Stimulated activated CD4-positive, alpha-beta T cell treated with anti-CD3 and anti-CD28 coated beads, TNF-alpha, amount 100 ng/mL, for 4 hours (primary cell): Measurements from ENCODE around the gene KIF26B.

Source experiments
- DNase-seq, 3 experiments: peaks; one replicate each; pipeline ENCODE4 v3.0.0-alpha.2; 2020; ENCODE audit warnings: low read depth in 3 of 3

The KIF26B gene

DNA sequence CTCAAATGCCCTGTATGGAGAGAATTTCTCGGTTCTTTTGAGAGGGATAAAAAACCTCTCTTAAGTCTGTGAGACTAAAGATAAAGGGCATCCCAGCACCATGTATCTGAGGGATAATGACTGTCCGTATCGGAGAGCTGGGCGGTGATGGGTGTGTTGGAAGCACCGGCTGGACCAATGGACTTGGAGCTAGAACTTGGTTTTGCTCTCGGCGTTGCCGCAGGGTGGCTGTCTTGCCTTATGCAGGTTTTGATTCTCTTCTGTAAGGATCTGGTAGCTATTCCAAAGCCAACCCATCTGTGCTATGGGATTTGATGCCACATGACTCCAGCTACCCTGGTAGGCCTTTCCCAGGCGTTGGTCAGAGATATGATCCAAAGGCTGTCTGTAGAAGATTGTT, 348.8 kb downstream of the KIF26B start:
- DNase-seq: no peak

GRCh38 chr1:245510144-245510543, 355.4 kb downstream of the KIF26B start:
- DNase-seq: no peak

GRCh38 chr1:245512181-245512888, 357.6 kb downstream of the KIF26B start:
- no peak for DNase-seq

DNA sequence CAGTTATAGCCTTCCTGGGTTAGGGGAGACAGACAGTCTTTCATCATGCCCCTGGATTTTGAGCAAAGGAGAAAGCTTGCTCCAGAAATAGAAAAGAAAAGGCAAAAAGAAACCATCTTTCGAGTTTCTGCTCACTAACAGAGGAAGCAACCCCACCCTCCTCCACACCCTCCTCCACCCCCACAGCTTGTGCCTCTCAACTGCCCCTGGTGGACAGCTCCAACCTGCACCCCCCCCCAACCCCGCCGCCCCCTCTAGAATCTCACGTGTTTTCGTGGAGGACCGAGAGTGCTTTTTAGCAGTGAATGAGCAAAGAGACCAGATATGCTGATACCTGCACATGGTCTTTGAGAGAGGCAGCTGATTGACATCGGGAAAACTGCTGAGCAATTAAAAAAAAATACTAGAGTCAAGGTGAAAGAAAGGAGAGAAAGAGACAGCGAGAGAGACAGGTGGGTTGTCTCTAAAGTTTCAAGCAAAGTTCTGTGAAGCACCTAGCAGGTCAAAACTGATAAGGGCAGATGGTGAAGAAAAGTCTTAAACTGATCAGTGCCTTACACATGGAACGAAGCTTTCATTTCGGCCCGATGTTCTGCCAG, 358.3 kb downstream of the KIF26B start:
- no peak for DNase-seq

GRCh38 chr1:245516284-245516759, 361.5 kb downstream of the KIF26B start:
- no peak for DNase-seq

DNA sequence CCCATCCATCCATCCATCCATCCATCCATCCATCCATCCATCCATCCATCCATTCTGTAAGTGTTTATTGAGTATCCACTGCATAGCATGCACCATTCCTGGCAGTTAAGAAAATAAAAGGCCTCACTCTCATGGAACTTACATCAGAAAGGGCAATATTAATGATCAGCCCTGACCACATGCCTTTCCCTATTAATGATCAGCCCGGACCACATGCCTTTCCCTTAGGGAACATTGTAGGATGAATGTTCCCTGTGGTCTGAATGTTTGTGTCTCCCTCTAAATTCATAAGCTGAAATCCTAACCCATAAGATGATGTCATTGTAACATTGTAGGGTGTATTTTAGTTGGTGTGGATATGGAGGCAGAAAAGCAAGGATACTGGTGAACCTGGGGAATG, 365.8 kb downstream of the KIF26B start:
- no peak for DNase-seq

DNA sequence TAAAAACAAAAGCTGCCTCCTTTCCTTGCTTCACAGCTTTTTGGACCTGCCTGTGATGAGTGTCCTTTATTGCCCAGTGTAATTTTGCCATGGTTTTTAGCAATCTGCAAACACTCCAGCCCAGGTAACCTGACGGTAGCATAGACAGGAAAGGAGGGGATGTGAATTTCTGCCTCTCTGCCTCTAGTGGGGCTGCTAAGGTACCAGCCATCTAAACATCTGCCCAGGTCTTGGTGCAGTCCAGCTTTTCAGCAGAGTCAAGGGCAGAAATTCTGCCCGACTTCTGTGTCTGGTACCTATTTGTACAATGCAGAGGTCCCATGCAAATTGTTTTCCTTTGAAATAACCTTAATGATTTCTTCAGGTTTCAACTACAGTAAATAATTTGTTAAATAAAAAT, 371.4 kb downstream of the KIF26B start:
- no peak for DNase-seq

GRCh38 chr1:245528258-245528635, 373.5 kb downstream of the KIF26B start:
- no peak for DNase-seq

DNA sequence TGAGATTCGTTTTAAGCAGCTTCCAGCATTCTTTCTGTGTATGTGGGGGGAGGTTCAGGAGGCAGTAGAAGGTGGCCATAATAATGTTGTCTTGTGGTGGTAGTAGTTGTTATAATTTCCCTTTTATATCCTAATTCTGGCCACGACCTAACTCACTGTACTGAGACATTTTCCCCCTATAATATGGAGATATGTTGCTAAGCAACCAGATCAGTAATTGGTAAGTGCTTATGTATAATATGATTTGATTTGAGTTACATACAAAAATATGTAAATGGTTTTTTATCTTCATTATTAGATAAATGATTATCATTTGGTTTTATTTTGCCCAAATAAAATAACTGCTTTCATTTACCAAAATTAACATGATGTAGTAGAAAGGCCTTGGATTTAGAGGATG, 376.2 kb downstream of the KIF26B start:
- no peak for DNase-seq

DNA sequence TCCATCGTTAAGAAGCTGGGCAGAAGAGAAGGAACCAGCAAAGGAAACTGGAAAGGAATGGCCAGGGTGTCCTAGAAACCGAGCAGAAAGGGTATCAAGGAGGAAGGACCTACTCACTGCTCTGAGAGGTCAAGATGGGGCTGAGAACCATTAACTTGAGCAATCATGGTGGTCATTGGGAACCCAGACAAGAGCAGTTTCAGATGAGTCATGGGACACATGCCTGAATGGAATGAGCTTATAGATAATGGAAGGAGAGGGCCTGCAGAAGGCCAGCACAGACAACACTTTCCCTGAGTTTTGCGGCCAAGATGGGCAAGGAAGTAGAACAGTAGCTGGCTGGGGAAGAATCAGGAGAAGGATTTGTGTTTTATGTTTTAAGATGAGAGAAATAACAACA, 383.2 kb downstream of the KIF26B start:
- DNase-seq: no peak

GRCh38 chr1:245538671-245539070, 383.9 kb downstream of the KIF26B start:
- DNase-seq: no peak

DNA sequence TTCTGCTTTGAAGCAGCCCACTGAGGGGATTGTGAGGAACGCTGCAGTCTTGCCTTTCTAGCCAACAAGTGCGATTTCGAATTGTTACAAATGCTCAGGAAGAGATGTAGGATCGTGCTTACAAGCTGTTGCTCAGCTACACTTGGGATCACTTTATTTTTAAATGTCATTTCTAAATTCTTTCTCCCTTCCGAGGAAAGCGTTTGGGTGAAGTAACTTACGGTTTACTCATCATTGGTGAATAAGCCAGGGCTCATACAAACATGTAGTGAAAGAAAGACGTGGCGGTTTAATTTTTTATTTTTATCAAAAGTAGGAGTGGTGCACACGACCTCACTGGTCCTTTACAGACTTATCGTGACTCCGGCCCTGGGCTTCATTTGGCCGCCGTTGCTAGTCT, 386.6 kb downstream of the KIF26B start:
- no peak for DNase-seq

DNA sequence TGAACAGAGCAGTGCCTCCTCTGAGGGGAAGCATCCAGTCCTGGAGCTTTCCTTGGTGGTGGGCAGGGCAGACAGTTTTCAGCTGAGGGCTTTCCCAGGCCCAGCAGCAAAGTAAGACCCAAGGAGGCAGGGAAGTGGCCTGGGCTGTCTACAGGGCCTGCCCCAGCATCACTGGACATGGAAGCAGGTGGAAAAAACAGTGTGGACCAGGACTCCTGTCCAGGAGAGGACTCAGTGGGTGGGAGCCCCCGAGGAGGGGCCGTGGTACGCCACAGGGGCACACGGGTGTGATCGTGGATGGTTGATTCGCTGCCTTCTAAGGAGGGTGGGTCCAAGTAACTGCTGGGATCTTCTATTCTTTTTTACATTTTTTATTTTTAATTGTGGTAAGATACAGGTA, 387.6 kb downstream of the KIF26B start:
- DNase-seq: no peak

GRCh38 chr1:245544236-245544635, 389.5 kb downstream of the KIF26B start:
- DNase-seq: no peak

- DNase-seq: no peak
Measured at GRCh38 chr1:245546875-245547274, 392.1 kb downstream of the KIF26B start.

GRCh38 chr1:245549996-245550719, 395.4 kb downstream of the KIF26B start:
- DNase-seq: no peak

DNA sequence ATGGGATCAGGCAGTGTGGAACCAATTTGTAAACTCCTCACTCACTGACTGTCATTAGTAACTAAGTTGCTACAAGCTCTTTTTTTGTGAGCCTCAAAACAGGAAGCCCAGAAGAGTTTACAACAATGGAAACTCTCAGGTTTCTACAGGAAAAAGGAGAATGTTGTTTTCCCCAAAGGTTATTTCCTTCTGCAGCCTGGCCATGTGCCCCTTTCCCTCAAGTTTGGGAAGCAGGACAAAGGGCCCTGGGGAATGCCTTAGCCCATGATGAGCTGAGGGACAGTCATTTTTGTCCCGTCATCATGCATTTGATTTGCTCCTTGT, 395.9 kb downstream of the KIF26B start:
- no peak for DNase-seq

DNA sequence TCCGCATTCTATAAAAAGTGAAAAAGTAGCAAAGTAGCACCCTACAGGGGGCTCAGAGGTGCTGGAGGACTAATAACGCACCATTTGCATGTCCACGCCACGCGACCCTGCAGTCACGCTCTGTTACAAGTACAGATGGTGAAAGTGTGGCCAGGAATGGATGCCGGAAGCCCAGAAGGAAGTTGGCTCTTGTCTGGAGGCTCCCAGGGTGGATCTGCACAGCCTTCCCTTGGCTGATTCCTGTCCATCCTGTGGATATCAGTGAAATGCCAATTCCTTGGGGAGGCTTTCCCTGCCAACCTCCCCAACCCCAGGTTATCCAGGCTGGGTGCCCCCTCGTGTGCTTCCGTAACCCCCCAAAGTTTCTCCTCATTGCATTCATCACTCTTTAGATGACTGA, 396.8 kb downstream of the KIF26B start:
- DNase-seq: no peak

- DNase-seq: no peak
Measured at GRCh38 chr1:245552331-245552730, 397.5 kb downstream of the KIF26B start.

DNA sequence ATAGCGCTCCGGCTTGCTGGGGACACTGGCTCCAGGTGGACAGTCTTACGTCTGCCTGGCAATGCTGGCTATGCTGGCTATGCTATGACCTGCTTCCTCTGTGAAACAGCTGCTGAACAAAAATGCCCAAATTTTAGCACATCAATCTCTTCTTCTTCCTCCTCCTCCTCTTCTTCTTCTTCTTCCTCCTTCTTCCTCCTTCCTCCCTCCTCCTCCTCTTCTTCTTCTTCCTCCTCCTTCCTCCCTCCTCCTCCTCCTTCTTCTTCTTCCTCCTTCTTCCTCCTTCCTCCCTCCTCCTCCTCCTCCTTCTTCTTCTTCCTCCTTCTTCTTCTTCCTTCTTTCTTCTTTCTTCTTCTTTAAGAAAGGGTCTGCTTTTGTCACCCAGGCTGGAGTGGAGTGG, 401.3 kb downstream of the KIF26B start:
- no peak for DNase-seq

DNA sequence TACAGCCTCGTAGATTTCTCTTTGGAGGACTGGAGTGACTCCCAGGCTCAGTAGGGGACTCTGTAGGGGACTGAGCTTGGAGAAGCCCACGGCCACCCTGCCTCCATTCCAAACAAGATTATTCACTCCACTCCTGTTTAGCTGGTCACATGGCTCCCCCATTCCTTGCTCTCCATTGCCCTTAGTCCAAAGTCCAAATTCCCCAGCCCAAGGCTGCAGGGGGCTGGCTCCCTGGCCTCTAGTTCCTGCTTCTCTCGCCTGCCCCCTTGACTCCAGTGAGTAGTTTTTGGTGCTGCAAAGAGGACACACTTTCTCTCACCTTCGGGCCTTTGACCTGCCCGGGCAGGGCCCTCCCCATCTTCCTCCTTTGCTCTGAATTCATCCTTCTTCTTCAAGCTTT, 403.3 kb downstream of the KIF26B start:
- DNase-seq: no peak

DNA sequence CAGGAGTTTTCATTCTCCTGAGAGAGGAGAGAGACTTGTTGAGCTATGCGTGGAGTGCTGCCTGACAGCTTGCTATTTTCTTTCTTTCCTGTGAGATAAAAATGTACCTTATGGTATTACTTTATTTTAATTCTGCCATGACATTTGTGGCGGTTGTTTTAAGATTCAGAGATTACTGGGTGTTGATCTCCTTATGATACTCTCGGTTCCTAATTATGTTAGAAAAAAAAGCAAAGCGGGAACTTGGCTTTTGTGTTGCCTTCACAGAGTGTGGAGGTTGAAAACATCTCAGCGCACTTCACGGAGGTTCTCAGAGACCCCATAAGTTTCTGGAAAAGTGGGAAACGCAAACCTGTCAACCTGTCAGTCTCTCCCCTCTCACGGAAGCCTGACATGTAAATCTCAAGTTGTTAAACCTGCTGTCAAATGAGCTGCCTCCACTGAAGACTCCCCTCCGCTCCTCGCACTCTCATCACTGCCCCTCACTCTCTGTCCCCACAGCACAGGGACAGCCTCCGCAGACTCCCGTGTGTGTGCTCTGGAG, 405.6 kb downstream of the KIF26B start:
- DNase-seq: no peak

GRCh38 chr1:245561665-245562234, 407.0 kb downstream of the KIF26B start:
- no peak for DNase-seq
